Loucy (cell line): Measurements from ENCODE around the gene GRAMD4.

ENCODE experiments used
- H2AFZ ChIP-seq: fragments of 200-600 bp; sonication (generic); 2 replicates; pipeline ENCODE4 v1.6.0; 2016; ENCODE audit warnings: antibody characterized with exemption, mild to moderate bottlenecking, low read length, moderate library complexity
- H3F3A ChIP-seq: fragments of 200-600 bp; 2 replicates; pipeline ENCODE4 v1.6.0; 2016; ENCODE audit warnings: antibody characterized with exemption, low read depth, mild to moderate bottlenecking
- H3K27me3 ChIP-seq: fragments of 200-600 bp; sonication (generic); 2 replicates; pipeline ENCODE4 v1.6.1; 2014; ENCODE audit warnings: low read length, mild to moderate bottlenecking; ENCODE audit not compliant: insufficient read depth, poor library complexity, severe bottlenecking
- H3K36me3 ChIP-seq: fragments of 200-600 bp; sonication (generic); 2 replicates; pipeline ENCODE4 v1.6.1; 2016; ENCODE audit warnings: low read length; ENCODE audit not compliant: insufficient read depth
- H3K4me1 ChIP-seq: fragments of 200-600 bp; sonication (generic); 2 replicates; pipeline ENCODE4 v1.5.1; 2014; ENCODE audit warnings: low read length, mild to moderate bottlenecking; ENCODE audit not compliant: insufficient read depth, poor library complexity, severe bottlenecking
- H3K4me2 ChIP-seq: fragments of 200-600 bp; sonication (generic); 2 replicates; pipeline ENCODE4 v1.6.0; 2014; ENCODE audit warnings: antibody characterized with exemption, low read length, low read depth, mild to moderate bottlenecking; ENCODE audit not compliant: poor library complexity, severe bottlenecking
- H3K4me3 ChIP-seq: fragments of 200-600 bp; sonication (generic); 2 replicates; pipeline ENCODE4 v1.5.1; 2014; ENCODE audit warnings: low read length, mild to moderate bottlenecking, mixed read lengths; ENCODE audit not compliant: poor library complexity, severe bottlenecking
- H3K79me2 ChIP-seq: fragments of 200-600 bp; sonication (generic); 2 replicates; pipeline ENCODE4 v1.6.1; 2014; ENCODE audit warnings: low read length; ENCODE audit not compliant: insufficient read depth
- H3K9ac ChIP-seq: fragments of 200-600 bp; sonication (generic); 2 replicates; pipeline ENCODE4 v1.6.0; 2014; ENCODE audit warnings: mild to moderate bottlenecking, low read depth, low read length, moderate library complexity; ENCODE audit not compliant: poor library complexity, severe bottlenecking
- H3K9me2 ChIP-seq: fragments of 200-600 bp; sonication (generic); replicated peaks from 2 replicates; pipeline ENCODE4 v1.6.1; 2016; ENCODE audit warnings: low read depth, low read length, mixed read lengths
- H3K9me3 ChIP-seq: fragments of 200-600 bp; sonication (generic); 2 replicates; pipeline ENCODE4 v1.6.1; 2014; ENCODE audit warnings: mild to moderate bottlenecking, antibody characterized with exemption, low read length, low read depth; ENCODE audit not compliant: insufficient read depth
- H4K20me1 ChIP-seq: fragments of 200-600 bp; sonication (generic); 2 replicates; pipeline ENCODE4 v1.6.0; 2014; ENCODE audit warnings: antibody characterized with exemption, low read length, mild to moderate bottlenecking; ENCODE audit not compliant: insufficient read depth, poor library complexity, severe bottlenecking
- EZH2phosphoT487 ChIP-seq: fragments of 200-600 bp; IDR thresholded peaks from 2 replicates; pipeline ENCODE4 v1.6.1; 2018; ENCODE audit warnings: antibody characterized with exemption, mild to moderate bottlenecking, moderate library complexity, borderline replicate concordance
- TF ChIP-seq, protein P1 (sequence below): fragments of 200-600 bp; sonication (generic); conservative IDR thresholded peaks from 2 replicates; pipeline ENCODE4 v1.5.1; 2014; ENCODE audit warnings: mild to moderate bottlenecking, antibody characterized with exemption, low read length

Gene GRAMD4

DNA sequence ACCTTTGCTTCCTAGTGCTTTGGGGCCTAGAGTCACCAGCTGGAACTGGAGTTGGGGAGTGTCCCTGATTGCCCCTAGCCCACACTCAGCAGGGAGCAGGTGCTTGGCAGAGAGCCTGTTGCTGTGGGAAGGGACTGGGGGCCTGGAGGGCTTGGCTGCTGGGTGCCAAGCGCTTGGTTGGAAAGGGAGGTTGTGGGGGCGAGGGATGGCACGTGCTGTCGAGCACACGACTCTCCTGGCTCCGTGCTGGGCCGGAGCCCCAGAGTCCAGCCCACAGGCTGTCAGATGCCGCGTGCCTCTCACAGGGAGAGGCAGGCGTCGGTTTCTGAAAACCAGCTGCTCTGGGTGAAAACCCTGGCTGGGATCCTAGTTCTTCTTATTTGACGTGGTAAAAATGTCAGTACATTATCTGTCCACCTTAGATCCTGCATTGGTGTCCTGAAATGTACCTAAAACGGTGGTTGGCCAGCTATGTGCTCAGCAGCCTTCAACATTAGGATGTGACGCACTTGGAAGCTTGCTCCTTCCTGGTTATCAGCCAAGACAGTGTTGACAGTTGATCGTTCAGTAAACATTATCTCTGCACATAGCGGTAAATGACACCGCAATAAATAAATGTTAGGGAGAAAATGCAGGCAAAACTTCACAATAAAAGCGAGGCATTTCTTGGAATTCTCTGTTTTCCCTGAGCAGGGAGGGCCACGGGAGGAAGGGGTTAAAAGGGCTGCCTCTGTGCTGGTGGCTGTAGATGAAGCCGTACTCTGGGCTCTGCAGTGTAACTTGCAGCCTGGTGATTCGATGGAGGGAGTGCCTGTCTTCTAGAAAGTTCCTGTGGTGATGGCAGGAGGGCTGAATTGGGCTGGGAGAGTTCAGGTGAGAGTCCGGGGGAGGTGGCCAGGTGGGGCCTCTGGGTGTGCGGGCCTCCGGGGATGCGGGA is 29.2 kb downstream of the GRAMD4 start:
- H3K79me2 ChIP-seq: no peaks in the 10 kb centered on the region; the same call in 1 of the 2 replicates

DNA sequence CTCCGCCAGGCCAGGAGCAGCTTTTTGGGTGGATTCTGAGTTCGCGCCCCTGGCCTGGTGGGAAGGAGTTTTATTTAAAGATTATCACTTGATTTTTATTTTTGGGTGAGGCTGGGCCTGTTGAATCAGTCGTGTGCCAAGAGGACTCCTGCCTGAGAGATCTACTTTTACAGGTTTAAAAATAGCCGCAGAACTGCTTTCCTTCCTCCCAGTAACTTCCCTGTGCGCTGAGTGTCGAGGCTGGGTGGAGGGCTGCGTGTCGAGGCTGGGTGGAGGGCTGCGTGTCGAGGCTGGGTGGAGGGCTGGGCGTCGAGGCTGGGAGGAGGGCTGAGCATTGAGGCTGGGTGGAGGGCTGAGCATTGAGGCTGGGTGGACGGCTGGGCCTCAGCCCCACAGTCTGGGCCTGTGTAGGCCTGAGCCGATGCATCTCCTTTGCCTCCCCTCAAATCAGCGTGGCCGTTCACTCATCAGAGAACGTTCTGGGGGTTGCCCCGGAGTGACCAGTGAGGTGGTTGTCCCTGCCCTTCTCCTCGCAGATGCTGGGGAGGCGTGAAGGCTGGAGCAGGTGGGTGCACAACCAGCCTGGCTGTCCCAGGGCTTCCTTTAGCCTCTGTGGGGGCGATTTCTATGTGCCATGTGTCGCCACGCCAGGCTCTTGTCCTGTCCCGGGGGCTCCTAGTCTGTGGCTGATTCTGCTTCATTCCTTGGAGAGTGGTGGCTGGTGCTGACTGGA is 30.1 kb downstream of the GRAMD4 start:
- H3K9me2 ChIP-seq: no peaks in the 10 kb centered on the region
- peaks cover 15% of the 10 kb centered on the region for H3K4me1 ChIP-seq
- no peak overlapping the region for H3K4me3 ChIP-seq
- no peaks in the 10 kb centered on the region; the same call in 1 of the 2 replicates for H3K79me2 ChIP-seq
- no peaks in the 10 kb centered on the region for H4K20me1 ChIP-seq
- H3K36me3 ChIP-seq: no peaks in the 10 kb centered on the region; the same call in 1 of the 2 replicates
- H3K27me3 ChIP-seq: no peaks in the 10 kb centered on the region
- no peaks in the 10 kb centered on the region for H3F3A ChIP-seq
- no peak overlapping the region for H3K4me2 ChIP-seq
- H3K9me3 ChIP-seq: no peaks in the 10 kb centered on the region
- TF ChIP-seq EZH2phosphoT487: no peak
- TF ChIP-seq, protein P1, sequence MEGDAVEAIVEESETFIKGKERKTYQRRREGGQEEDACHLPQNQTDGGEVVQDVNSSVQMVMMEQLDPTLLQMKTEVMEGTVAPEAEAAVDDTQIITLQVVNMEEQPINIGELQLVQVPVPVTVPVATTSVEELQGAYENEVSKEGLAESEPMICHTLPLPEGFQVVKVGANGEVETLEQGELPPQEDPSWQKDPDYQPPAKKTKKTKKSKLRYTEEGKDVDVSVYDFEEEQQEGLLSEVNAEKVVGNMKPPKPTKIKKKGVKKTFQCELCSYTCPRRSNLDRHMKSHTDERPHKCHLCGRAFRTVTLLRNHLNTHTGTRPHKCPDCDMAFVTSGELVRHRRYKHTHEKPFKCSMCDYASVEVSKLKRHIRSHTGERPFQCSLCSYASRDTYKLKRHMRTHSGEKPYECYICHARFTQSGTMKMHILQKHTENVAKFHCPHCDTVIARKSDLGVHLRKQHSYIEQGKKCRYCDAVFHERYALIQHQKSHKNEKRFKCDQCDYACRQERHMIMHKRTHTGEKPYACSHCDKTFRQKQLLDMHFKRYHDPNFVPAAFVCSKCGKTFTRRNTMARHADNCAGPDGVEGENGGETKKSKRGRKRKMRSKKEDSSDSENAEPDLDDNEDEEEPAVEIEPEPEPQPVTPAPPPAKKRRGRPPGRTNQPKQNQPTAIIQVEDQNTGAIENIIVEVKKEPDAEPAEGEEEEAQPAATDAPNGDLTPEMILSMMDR: no peak
- no peak overlapping the region for H3K9ac ChIP-seq
- H2AFZ ChIP-seq: no peak overlapping the region

More for the DNA sequence above, 29.2 kb downstream of the GRAMD4 start:
- Histone ChIP-seq H3K36me3 (no peaks in the 10 kb centered on the region; the same call in 1 of the 2 replicates), H4K20me1 (no peaks in the 10 kb centered on the region), H3K4me3 (no peak overlapping the region), H3K4me2 (no peak overlapping the region), H3K9me3 (no peaks in the 10 kb centered on the region), H3K9ac (no peak overlapping the region), H2AFZ (no peak overlapping the region), H3K27me3 (no peaks in the 10 kb centered on the region), H3F3A (no peaks in the 10 kb centered on the region), H3K4me1 (peaks cover 15% of the 10 kb centered on the region), H3K9me2 (no peaks in the 10 kb centered on the region)
- TF ChIP-seq EZH2phosphoT487: no peak
- TF ChIP-seq, protein P1: no peak

DNA sequence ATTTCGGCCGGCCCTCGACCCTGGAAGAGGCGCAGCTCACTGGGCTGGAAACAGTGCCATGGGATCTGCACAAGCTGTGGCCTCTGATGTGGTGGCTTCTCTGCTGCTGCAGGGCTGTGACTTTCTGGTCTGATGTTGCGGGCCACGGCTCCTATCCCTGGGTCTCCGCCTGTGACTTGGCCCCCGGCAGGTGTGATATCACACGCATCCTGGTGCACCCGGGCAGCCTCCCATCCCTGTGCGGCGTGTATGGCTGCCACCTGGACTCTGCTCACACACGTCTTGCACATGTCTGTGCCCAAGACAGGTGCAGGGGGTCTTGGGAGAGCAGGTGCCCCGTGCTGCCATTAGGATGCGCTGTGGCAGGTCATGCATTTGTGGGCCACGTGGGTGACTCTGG is 31.1 kb downstream of the GRAMD4 start:
- Histone ChIP-seq H2AFZ (no peak overlapping the region), H3K36me3 (no peaks in the 10 kb centered on the region; the same call in 1 of the 2 replicates), H3K9me2 (no peaks in the 10 kb centered on the region), H3K4me3 (no peak overlapping the region), H3K79me2 (no peaks in the 10 kb centered on the region; the same call in 1 of the 2 replicates), H3K4me1 (peaks cover 15% of the 10 kb centered on the region), H3K9me3 (no peaks in the 10 kb centered on the region), H4K20me1 (no peaks in the 10 kb centered on the region), H3K9ac (no peak overlapping the region), H3F3A (no peaks in the 10 kb centered on the region), H3K27me3 (no peaks in the 10 kb centered on the region), H3K4me2 (no peak overlapping the region)
- TF ChIP-seq, protein P1: no peak
- TF ChIP-seq EZH2phosphoT487: no peak
